Fibroblast of gingiva (primary cell): Measurements from ENCODE around the gene SAMD13.

ENCODE experiments used
- DNase-seq: peaks from one replicate; pipeline ENCODE4 v3.0.0-alpha.2; 2011; ENCODE audit warnings: low read depth

SAMD13 gene

DNA sequence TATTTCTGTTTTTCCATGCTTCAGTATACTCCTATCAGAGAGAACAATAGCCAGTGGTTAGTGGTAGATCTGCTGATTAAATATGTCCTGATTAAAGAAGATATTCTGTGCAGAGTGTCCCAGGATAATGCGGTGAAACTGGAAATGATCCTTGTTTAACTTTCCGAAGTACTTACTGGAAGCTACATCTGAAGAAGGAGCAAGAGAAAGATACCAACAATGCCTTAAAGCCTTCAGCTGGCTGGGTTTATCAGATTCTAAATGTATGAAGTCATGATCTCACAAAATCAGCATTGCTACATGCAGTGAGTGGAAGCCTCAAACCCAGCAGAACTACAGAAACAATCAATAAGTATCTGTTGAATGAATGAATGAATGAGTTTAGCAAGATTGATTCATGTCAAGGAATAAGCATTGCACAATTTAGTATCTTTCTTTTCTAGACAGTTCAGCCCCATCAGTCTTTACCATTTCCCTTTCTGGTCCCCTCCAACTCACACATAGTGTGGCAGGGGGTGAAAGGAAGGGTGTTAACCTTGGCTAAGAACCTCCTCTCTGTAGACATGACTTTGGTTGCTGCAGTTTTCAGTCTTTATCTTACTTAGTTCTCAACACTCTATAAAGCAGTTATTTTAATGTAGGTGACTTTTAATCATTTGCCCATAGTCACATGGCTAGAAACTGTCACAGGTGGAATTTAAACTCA is 72.1 kb downstream of the SAMD13 start:
- no peak for DNase-seq

DNA sequence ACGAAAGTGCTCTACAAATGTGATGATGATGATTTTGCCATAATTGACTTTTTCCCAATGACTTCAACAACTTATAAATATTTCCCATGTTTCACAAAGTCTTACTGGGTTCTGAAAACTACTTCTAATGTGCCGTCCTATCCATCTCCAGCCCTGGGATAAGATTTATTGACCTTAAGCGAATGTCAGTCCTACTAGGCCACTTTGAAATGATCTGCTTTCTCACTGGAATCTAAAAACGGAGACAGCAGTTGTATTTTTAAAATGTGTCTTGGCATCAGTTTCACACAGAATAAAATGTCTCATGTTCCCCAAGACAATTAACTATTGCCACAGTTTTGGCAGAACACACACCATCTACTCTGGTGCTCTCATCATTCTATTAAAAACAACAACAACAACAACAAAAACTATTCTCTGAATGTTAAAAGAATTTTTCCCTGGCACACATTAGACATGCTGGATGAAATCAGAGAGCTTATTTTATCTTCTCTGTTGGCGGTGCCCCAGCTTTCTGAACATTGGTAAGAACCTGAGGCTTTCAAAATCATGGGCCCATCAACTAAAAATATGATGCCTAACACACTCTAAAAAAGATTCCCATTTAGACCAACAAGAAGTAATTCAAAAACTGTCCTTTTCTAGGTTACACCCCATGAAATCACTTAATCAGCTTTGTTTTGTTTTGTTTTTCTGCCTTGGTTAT is 73.6 kb downstream of the SAMD13 start:
- DNase-seq, result peak; percentile 83

DNA sequence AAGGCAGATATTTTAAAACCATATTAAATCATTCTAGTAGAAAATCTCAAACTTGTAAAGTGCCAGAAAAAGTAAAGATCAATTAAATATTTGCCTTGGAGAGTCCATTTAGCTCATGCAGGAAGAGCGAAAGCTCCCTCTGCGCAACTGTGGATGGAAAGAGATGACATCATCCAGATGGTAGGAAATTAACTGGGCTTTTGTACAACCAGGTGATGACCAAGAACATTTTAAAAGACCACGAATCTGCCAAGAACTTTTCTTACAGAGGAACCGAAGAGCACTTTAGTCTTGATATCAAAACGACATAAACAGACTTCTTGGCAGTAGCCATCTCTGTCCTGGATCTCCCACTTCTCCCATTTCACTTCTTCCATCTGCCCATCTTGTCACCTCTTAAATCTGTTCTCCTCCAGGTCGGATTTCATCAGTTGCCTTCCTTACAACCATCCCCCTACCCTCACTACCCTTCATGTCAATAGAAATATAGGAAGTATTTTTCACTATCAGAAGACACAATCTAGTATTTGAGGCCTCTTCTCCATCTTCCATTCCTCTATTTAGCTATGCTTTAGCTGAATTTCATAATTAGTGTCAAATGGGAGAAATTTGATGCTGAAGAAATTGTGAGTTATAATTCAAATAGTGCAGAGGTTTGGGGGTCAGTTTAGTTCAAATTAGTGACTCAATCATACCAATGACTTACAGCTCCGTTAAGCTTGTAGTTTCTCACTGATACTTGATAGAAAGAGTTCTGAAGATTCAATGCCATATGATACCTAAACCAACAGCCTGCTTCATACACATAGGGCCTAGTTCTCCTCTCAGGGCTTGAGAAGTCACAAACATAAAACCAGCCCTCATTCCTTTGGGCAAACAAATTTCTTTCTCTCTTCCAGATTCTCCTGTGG is 74.7 kb downstream of the SAMD13 start:
- no peak for DNase-seq

DNA sequence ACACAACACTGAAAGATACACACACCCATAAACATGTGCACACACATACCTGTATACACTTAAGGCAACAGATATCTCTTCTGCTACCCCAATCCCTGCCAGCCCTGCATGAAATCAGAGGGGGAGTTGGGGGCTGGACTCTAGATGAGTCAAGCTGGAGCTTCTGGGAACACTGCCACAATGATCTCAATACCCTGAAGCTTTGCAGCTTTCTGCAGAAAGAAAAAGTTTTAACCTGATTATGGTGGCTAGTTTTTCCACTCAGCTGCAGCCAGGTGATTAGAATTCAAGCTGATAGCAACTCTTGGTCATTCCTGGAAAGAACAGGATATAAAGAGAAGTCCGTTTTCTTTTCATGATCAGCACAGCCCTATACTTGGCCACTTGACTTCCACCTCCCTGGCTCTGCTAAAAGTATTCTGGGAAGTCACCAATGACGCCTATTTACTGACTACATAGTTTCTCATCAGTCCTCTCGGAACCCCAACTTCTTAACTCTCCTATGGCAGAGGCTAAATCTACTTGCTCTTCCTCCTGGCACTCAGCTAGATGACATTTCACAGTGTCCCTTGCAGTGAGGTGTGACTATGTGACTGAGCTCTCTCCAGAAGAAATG is 76.1 kb downstream of the SAMD13 start:
- DNase-seq, result peak; percentile 59

DNA sequence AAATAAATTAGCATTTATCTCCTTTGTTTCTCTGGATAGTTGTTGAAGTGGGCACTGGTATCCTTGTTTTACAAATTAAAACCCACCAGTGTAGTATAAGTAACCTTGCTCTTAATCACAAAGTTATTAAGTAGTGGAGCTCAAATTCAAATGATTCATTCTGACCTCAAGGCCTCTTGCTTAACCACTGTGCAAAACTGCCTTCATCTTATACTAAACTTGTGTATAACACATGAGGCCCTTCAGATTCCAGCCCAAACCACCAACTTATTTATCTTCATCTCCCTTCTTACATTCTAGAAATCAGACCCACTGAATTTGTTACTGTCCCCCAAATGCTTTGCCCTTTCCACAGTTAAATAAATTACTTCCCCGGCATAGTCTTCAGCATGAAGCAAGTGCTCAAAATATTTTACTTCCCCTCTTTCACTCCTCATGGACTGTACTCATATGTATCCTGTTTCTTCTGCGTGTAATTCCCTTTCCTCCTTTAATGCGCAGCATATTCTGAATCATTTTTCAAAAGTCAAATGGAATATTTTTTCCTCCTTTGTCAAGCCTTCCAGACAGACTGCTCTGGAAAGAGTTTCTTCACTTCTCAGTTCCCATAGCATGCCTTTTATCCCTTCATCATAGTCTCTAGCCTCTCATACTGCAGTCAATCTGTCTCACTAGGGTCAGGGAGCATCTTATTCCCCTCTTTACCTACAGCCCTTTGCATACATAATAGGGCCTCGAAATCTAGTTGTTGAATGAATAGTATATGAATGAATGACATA is 77.8 kb downstream of the SAMD13 start:
- peak; percentile 66 for DNase-seq

DNA sequence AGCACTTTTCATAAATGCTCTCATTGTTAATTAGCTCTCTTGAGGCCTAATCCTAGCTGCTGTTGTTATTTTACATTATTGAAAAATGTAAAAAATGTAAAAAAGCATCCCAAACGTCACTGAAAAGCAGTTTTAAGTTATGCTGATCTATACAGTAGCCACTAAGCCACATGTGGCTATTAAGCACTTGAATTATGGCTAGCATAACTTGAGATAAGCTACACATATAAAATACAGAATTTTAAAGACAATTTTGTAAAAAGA is 78.3 kb downstream of the SAMD13 start:
- DNase-seq, result no peak

DNA sequence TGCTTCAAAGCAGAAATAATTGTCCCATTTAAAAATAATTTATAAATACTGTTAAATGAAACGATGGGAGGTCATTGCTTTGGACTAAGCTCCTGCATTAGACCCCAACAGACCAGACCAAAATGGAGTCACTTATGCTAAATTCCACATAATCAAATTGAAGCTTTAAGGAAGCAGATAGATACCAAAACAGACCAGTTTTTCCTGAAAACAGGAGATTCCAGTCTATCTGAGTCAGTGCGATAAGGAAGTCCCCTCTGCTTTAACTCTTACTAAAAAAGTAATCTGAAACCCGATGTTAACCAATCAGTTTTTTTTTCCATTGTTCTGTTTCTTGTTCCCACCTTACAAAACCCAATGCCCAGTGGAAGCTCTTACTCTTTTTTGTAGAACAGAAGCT is 80.6 kb downstream of the SAMD13 start:
- DNase-seq, result no peak

DNA sequence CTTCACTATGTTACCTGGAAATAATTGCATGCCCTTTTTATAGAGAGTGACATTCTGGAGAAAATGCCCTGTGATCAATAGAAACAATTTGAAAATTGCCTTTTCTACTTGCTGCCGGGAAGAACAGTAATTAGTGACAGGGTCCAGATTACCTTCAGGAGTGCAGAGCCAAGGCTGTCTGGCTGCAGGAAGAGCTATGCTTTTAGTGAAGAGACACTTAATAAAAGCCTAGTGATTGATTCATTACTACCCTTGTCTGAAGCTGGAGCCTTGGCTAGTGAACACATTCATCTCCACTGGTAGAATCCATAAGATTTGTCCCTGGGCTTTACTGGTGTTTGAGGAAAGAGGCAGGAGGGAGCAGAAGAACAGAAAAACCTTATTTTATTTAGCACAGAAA is 83.8 kb downstream of the SAMD13 start:
- DNase-seq, result no peak

DNA sequence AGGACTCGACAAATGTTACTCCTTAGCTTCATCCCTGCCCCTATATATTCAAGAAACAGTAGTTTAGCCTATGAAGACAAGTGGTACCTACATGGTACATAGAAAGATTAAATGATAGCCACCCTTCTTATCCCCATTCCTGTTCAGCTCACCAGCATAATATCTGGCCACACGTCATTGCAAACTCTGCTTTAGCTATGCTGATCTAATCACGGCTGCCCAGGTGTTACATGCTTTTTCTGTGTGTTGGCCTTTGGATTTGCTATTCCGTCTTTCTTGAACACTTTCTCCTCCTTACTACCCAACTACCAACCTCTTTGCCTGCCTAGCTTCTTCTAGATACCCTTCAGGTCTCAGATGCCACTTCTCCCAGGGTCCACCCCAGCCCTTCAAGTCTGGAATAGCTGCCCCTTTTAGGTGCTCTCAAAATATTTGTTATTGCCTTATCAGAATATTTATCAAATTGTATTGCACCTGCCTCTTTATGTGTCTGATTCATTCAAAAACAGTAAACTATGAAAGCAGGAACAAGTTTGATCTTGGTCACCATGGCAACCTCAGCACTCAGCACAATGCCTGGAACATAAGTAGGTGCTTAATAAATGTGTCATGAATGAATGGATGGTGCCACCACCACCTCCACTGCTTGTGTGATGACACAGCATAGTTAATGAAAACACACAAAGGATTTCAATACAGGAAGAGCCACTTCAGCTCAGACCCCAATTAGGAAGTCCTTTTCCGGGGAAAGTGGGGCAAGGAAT is 85.4 kb downstream of the SAMD13 start:
- DNase-seq, result no peak

DNA sequence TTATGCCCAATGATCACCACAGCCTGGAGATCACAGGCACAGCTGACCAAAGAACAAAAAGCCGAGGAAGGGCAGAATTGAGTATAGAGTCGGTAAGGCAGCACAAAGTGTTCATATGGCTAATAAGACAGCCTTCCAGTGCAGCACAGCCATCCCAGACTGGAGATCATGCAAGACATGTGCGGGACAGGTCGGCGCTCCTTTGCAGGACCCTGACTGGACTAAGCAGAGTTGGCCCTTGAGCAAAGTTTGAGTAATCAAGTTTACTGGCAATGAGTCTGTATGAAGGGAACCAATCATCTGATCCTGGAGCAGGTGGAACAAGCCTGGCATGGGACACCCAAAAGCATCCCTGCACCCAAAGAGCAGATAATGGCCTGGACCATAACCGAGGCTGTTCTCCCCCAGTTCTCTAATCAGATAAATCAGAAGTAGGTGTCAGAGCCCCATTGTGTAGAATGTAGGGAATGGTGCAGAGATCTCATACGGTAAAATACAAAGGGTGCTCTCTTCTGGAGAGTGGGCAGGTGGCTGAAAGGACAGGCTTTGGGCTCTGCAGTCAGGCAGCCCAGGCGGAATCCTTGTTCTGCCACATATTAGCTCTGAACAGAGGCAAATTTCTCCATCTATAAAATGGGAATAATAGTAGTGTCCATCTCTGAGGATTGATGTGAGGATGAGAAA is 86.1 kb downstream of the SAMD13 start:
- DNase-seq, result no peak

DNA sequence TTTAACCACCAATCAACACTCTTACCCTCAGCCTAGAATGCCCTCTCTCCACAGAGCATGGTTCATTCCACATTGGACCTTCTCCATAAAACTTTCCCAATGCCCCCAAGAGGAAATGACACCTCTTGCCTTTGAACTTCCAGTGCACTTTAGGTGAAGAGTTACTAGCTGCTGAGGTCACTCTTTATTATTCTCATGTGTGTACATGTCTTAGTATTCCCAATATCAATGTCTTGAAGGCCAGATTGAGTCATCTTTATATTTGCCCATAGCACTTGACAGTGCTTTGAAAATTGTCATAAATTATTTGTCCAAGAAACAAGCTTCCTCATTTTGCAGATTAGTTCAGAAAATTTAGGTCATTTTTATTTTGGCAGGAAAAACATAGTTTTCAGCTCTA is 88.7 kb downstream of the SAMD13 start:
- no peak for DNase-seq

DNA sequence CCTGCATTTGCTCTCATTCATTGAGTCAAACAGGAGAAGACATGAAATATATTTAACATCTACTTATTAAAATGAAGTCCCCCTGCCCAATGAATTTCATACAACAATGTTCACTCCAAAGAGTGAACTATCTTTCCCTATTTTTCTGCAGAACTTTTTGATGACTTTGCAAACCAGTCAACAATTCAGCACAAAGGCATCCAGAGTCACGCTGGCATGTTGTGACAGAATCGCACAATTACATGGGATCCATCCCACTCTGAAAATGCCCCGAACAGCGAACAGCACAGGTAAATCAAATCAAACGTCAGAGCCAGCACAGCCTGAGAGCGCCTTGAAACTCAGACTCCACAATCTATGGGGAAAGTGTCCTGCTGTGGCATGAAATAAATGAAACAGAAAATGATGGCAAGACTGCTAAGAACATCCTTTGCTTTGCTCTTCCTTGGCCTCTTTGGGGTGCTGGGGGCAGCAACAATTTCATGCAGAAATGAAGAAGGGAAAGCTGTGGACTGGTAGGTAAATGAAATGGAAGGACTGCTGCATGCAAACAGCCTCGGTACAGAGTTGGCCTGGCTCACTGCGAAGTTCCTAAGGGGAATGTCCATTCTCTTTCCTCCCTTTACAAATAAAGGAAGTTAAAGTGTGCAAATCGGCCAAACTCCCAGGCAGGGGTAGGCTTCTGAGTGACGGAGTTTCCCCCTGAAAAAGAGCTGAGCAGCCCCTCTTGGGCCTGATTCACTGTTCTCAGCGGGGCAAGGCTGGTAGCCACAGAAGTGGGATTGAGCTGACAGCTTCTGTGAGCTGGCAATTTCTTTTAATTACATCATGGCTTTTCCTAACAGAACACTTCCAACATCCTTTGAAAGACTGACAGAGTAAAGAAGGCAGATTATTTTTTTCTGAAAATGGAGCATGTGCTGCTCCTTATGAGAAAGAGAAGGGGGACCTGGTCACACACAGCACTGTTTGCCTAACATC is 97.0 kb downstream of the SAMD13 start, which contains the start of gene DNASE2B:
Gene DNASE2B, plus strand, starts transcription at position 310 of the 981 bp plus-strand sequence. Its CDS starts 81 bp downstream, at position 391.
- no peak for DNase-seq
